Iris pigment epithelial cell (primary cell): ENCODE results near the gene TSPAN18.

Experiments used
- DNase-seq: peaks from one replicate; pipeline ENCODE4 v3.0.0-alpha.2; 2011; ENCODE audit warnings: low read depth

The TSPAN18 gene

GRCh38 chr11:44887636-44888035 is 160.9 kb downstream of the TSPAN18 start:
- no peak for DNase-seq

GRCh38 chr11:44889266-44889665 is 162.5 kb downstream of the TSPAN18 start:
- DNase-seq: no peak

- no peak for DNase-seq
These were observed 166.1 kb downstream of the TSPAN18 start for GRCh38 chr11:44892843-44893242.

- DNase-seq: no peak
These were observed 166.6 kb downstream of the TSPAN18 start for GRCh38 chr11:44893308-44893822.

- DNase-seq: peak; percentile 47
These were observed 167.3 kb downstream of the TSPAN18 start for GRCh38 chr11:44893846-44894617.

- peak; percentile 72 for DNase-seq
These were observed 173.2 kb downstream of the TSPAN18 start for GRCh38 chr11:44899959-44900358.

- DNase-seq: no peak
These were observed 174.4 kb downstream of the TSPAN18 start for GRCh38 chr11:44901120-44901633.

GRCh38 chr11:44901786-44902185 is 175.0 kb downstream of the TSPAN18 start:
- no peak for DNase-seq

- no peak for DNase-seq
These were observed 176.3 kb downstream of the TSPAN18 start for GRCh38 chr11:44903035-44903434.

- DNase-seq: no peak
These were observed 176.8 kb downstream of the TSPAN18 start for GRCh38 chr11:44903518-44903917.

GRCh38 chr11:44904261-44905020 is 177.7 kb downstream of the TSPAN18 start:
- no peak for DNase-seq

- DNase-seq: peak; percentile 20
These were observed 178.5 kb downstream of the TSPAN18 start for GRCh38 chr11:44905131-44905866.

GRCh38 chr11:44906649-44907048 is 179.9 kb downstream of the TSPAN18 start:
- no peak for DNase-seq

- DNase-seq: no peak
These were observed 182.8 kb downstream of the TSPAN18 start for GRCh38 chr11:44909557-44909956.

GRCh38 chr11:44910591-44910990 is 183.8 kb downstream of the TSPAN18 start:
- no peak for DNase-seq

GRCh38 chr11:44911029-44911814 is 184.5 kb downstream of the TSPAN18 start:
- DNase-seq: peak; percentile 75

- DNase-seq: no peak
These were observed 185.7 kb downstream of the TSPAN18 start for GRCh38 chr11:44912270-44912987.

- no peak for DNase-seq
These were observed 186.7 kb downstream of the TSPAN18 start for GRCh38 chr11:44913502-44913901.

GRCh38 chr11:44914105-44914504 is 187.3 kb downstream of the TSPAN18 start:
- no peak for DNase-seq

GRCh38 chr11:44915004-44915403 is 188.2 kb downstream of the TSPAN18 start:
- no peak for DNase-seq

GRCh38 chr11:44915621-44916020 is 188.9 kb downstream of the TSPAN18 start:
- DNase-seq: no peak
